ENCODE results near the gene GGT6. TPM values are rescaled to one million over a fixed set of nuclear protein-coding genes. Genes with fewer than 3 reads are reported as not detected.
A peak's percentile ranks its signal among the peaks of the same experiment; 100 is the strongest.

The GGT6 gene
- total RNA-seq, 1 donor from 2014 or later, result 9.6 TPM

DNA sequence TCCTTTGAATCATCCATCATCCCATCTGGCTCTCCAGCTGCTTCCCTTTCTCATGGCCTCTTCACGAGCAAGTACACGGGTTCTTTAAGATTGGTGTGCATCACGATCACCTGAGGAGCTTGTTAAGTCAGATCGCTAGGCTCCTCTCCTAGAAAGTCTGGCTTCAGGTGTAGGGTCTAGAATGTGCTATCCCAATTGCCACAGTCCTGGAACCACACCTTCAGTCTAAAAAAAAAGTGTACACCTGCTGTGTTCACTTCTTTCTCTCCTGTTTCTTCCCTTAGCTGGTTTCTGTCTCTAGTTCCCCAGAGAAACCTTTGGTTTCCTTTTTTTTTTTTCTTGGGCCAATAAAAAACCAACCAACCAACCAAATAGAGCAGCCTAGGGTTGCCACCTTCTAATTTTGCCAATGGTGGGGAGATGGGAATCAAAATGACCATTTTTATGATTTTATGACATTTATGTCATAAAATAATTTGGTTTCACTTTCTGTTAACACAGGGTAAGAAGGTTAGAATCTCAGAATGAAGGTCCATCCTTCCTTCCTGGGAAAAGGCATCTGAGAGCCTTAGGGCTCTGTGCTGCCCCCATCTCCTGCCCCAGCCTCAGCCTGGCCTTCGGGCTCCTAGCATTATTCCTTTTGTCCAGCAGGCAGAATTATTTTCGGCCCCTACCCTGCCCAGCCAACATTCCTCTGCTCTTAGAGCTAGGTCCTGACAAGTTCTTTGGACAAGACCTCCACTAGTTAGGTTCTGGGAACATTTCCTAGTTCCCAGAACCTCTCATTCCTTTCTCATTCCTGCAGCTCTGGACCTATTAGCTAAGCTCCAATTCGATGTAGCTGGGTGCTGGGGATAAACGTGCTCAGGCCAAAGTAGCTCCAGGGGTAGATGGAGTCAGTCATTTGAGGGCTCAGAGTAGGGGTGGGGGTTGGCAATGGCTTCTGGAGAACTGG, 1.9 kb upstream of the GGT6 start:
- intact Hi-C loops (cut with DNase I), result no loop called here
- TF ChIP-seq CTCF (IDR thresholded peaks at IDR 0.05) (no peak), POLR2AphosphoS5 (IDR thresholded peaks at IDR 0.05; ENCODE audit: insufficient read depth in 1 of 2, low read depth in 1 of 2) (no peak), POLR2A (IDR thresholded peaks at IDR 0.05) (no peak)
- peak overlapping the region; percentile 17 for H3K27ac ChIP-seq

GRCh38 chr17:4560837-4561256, 470 bp upstream of the GGT6 start:
- no peak for TF ChIP-seq POLR2AphosphoS5 (IDR thresholded peaks at IDR 0.05; ENCODE audit: insufficient read depth in 1 of 2, low read depth in 1 of 2)
- Histone ChIP-seq H3K27ac (no peak overlapping the region), H3K36me3 (no peaks in the 10 kb centered on the region), H3K27me3 (no peaks in the 10 kb centered on the region), H3K4me1 (peaks cover 21% of the 10 kb centered on the region), H3K9me3 (no peaks in the 10 kb centered on the region), H3K4me3 (no peak overlapping the region)
- DNase-seq (ENCODE audit: extremely low spot score in 2 of 2), result no peak
- intact Hi-C loops (cut with DNase I), result no loop called here

More for the DNA sequence above, 1.9 kb upstream of the GGT6 start:
- H3K27me3 ChIP-seq, result no peaks in the 10 kb centered on the region
- no peaks in the 10 kb centered on the region for H3K36me3 ChIP-seq
- H3K4me3 ChIP-seq, result no peak overlapping the region
- no peaks in the 10 kb centered on the region for H3K9me3 ChIP-seq
- H3K4me1 ChIP-seq, result peaks cover 14% of the 10 kb centered on the region
- no peak for DNase-seq (ENCODE audit: extremely low spot score in 2 of 2)

GRCh38 chr17:4559966-4560365, 411 bp downstream of the GGT6 start:
- intact Hi-C loops (cut with DNase I), result no loop called here
- Histone ChIP-seq H3K27me3 (no peaks in the 10 kb centered on the region), H3K27ac (no peak overlapping the region), H3K36me3 (no peaks in the 10 kb centered on the region), H3K4me1 (peaks cover 17% of the 10 kb centered on the region), H3K4me3 (peak overlapping the region in 1 of 2 donors; percentile 24), H3K9me3 (no peaks in the 10 kb centered on the region)
- no peak for TF ChIP-seq POLR2A (IDR thresholded peaks at IDR 0.05)
- TF ChIP-seq CTCF (IDR thresholded peaks at IDR 0.05), result no peak
- no peak for TF ChIP-seq POLR2AphosphoS5 (IDR thresholded peaks at IDR 0.05; ENCODE audit: insufficient read depth in 1 of 2, low read depth in 1 of 2)
- no peak for DNase-seq (ENCODE audit: extremely low spot score in 2 of 2)

- H3K27ac ChIP-seq, result no peak overlapping the region
- no peaks in the 10 kb centered on the region for H3K36me3 ChIP-seq
- intact Hi-C loops (cut with DNase I), result no loop called here
- H3K27me3 ChIP-seq, result no peaks in the 10 kb centered on the region
- peaks cover 24% of the 10 kb centered on the region for H3K4me1 ChIP-seq
- H3K4me3 ChIP-seq, result peak overlapping the region in 1 of 2 donors; percentile 24
- no peak for TF ChIP-seq POLR2AphosphoS5 (IDR thresholded peaks at IDR 0.05; ENCODE audit: insufficient read depth in 1 of 2, low read depth in 1 of 2)
- no peak for TF ChIP-seq CTCF (IDR thresholded peaks at IDR 0.05)
- TF ChIP-seq POLR2A (IDR thresholded peaks at IDR 0.05), result no peak
- DNase-seq (ENCODE audit: extremely low spot score in 2 of 2), result no peak
- no peaks in the 10 kb centered on the region for H3K9me3 ChIP-seq
Measured at GRCh38 chr17:4559139-4559791, 1.1 kb downstream of the GGT6 start.

- no peak overlapping the region for H3K4me3 ChIP-seq
- no peak overlapping the region for H3K27ac ChIP-seq
- TF ChIP-seq POLR2AphosphoS5 (IDR thresholded peaks at IDR 0.05; ENCODE audit: insufficient read depth in 1 of 2, low read depth in 1 of 2) (no peak), POLR2A (IDR thresholded peaks at IDR 0.05) (no peak), CTCF (IDR thresholded peaks at IDR 0.05) (no peak)
- H3K4me1 ChIP-seq, result peaks cover 33% of the 10 kb centered on the region
- H3K27me3 ChIP-seq, result no peaks in the 10 kb centered on the region
- H3K9me3 ChIP-seq, result no peaks in the 10 kb centered on the region
- DNase-seq (ENCODE audit: extremely low spot score in 2 of 2), result no peak
- intact Hi-C loops (cut with DNase I), result no loop called here
- no peaks in the 10 kb centered on the region for H3K36me3 ChIP-seq
Measured at GRCh38 chr17:4558347-4558971, 1.9 kb downstream of the GGT6 start.
